Adipocyte (in vitro differentiated cells): Measurements from ENCODE around the gene CPXM2.

Source experiments
- DNase-seq: peaks from one replicate; pipeline ENCODE4 v3.0.0-alpha.2; 2015; ENCODE audit warnings: low read depth
- H3K27me3 ChIP-seq: replicated peaks from 2 replicates; pipeline ENCODE4 v1.7.0; 2013; ENCODE audit warnings: mild to moderate bottlenecking, low read length, moderate library complexity; ENCODE audit not compliant: control insufficient read depth, insufficient read depth
- H3K36me3 ChIP-seq: 2 replicates; pipeline ENCODE4 v1.7.0; 2013; ENCODE audit warnings: low read length, mild to moderate bottlenecking, moderate library complexity; ENCODE audit not compliant: control insufficient read depth, insufficient read depth, severe bottlenecking
- H3K4me1 ChIP-seq: 2 replicates; pipeline ENCODE4 v1.7.0; 2013; ENCODE audit warnings: mild to moderate bottlenecking, low read length, moderate library complexity; ENCODE audit not compliant: control insufficient read depth, insufficient read depth
- H3K4me3 ChIP-seq: 2 replicates; pipeline ENCODE4 v1.7.0; 2013; ENCODE audit warnings: mild to moderate bottlenecking, low read length, moderate library complexity
- H3K9ac ChIP-seq: 2 replicates; pipeline ENCODE4 v1.7.0; 2013; ENCODE audit warnings: mild to moderate bottlenecking, low read length, moderate library complexity
- H3K9me3 ChIP-seq: 2 replicates; pipeline ENCODE4 v1.7.0; 2013; ENCODE audit warnings: mild to moderate bottlenecking, low read length, moderate library complexity; ENCODE audit not compliant: control insufficient read depth

Gene CPXM2

GRCh38 chr10:123795196-123795780, 96.3 kb downstream of the CPXM2 start:
- no peak overlapping the region for H3K9ac ChIP-seq
- peaks cover 4% of the 10 kb centered on the region for H3K9me3 ChIP-seq
- DNase-seq, result no peak
- H3K4me3 ChIP-seq, result no peak overlapping the region
- no peaks in the 10 kb centered on the region for H3K4me1 ChIP-seq
- no peaks in the 10 kb centered on the region for H3K36me3 ChIP-seq
- H3K27me3 ChIP-seq, result no peaks in the 10 kb centered on the region

- peaks cover 10% of the 10 kb centered on the region for H3K9me3 ChIP-seq
- no peak overlapping the region for H3K4me3 ChIP-seq
- no peak for DNase-seq
- H3K36me3 ChIP-seq, result no peaks in the 10 kb centered on the region
- H3K9ac ChIP-seq, result no peak overlapping the region
- no peaks in the 10 kb centered on the region for H3K27me3 ChIP-seq
- H3K4me1 ChIP-seq, result no peaks in the 10 kb centered on the region
Measured at GRCh38 chr10:123792248-123792978, 99.2 kb downstream of the CPXM2 start.

GRCh38 chr10:123790132-123790885, 101.3 kb downstream of the CPXM2 start:
- H3K4me1 ChIP-seq, result no peaks in the 10 kb centered on the region
- no peak overlapping the region for H3K4me3 ChIP-seq
- H3K9me3 ChIP-seq, result peaks cover 10% of the 10 kb centered on the region
- H3K9ac ChIP-seq, result no peak overlapping the region
- DNase-seq, result no peak
- H3K27me3 ChIP-seq, result peaks cover 2% of the 10 kb centered on the region
- no peaks in the 10 kb centered on the region for H3K36me3 ChIP-seq

GRCh38 chr10:123788981-123789380, 102.6 kb downstream of the CPXM2 start:
- peaks cover 10% of the 10 kb centered on the region for H3K9me3 ChIP-seq
- no peak overlapping the region for H3K4me3 ChIP-seq
- no peaks in the 10 kb centered on the region for H3K36me3 ChIP-seq
- H3K9ac ChIP-seq, result no peak overlapping the region
- H3K27me3 ChIP-seq, result peaks cover 2% of the 10 kb centered on the region
- no peaks in the 10 kb centered on the region for H3K4me1 ChIP-seq
- DNase-seq, result no peak

GRCh38 chr10:123787566-123787965, 104.0 kb downstream of the CPXM2 start:
- peaks cover 10% of the 10 kb centered on the region for H3K9me3 ChIP-seq
- no peak overlapping the region for H3K4me3 ChIP-seq
- H3K27me3 ChIP-seq, result peaks cover 2% of the 10 kb centered on the region
- H3K4me1 ChIP-seq, result no peaks in the 10 kb centered on the region
- H3K36me3 ChIP-seq, result no peaks in the 10 kb centered on the region
- H3K9ac ChIP-seq, result no peak overlapping the region
- no peak for DNase-seq

- Histone ChIP-seq H3K4me1 (no peaks in the 10 kb centered on the region), H3K4me3 (no peak overlapping the region), H3K9ac (no peak overlapping the region), H3K36me3 (no peaks in the 10 kb centered on the region), H3K9me3 (peaks cover 10% of the 10 kb centered on the region), H3K27me3 (peaks cover 2% of the 10 kb centered on the region)
- DNase-seq, result no peak
Measured at GRCh38 chr10:123786896-123787295, 104.7 kb downstream of the CPXM2 start.

GRCh38 chr10:123786306-123786705, 105.3 kb downstream of the CPXM2 start:
- Histone ChIP-seq H3K4me1 (no peaks in the 10 kb centered on the region), H3K9ac (no peak overlapping the region), H3K27me3 (peaks cover 2% of the 10 kb centered on the region), H3K9me3 (peaks cover 6% of the 10 kb centered on the region), H3K4me3 (no peak overlapping the region), H3K36me3 (no peaks in the 10 kb centered on the region)
- DNase-seq, result no peak

GRCh38 chr10:123784646-123785045, 107.0 kb downstream of the CPXM2 start:
- no peak for DNase-seq
- Histone ChIP-seq H3K9ac (no peak overlapping the region), H3K4me3 (no peak overlapping the region), H3K27me3 (peaks cover 2% of the 10 kb centered on the region), H3K4me1 (no peaks in the 10 kb centered on the region), H3K9me3 (peaks cover 5% of the 10 kb centered on the region), H3K36me3 (no peaks in the 10 kb centered on the region)

- Histone ChIP-seq H3K4me3 (no peak overlapping the region), H3K27me3 (peaks cover 2% of the 10 kb centered on the region), H3K9ac (no peak overlapping the region), H3K36me3 (no peaks in the 10 kb centered on the region), H3K9me3 (peaks cover 2% of the 10 kb centered on the region), H3K4me1 (no peaks in the 10 kb centered on the region)
- no peak for DNase-seq
Measured at GRCh38 chr10:123784216-123784615, 107.4 kb downstream of the CPXM2 start.

GRCh38 chr10:123783296-123783695, 108.3 kb downstream of the CPXM2 start:
- Histone ChIP-seq H3K27me3 (peaks cover 2% of the 10 kb centered on the region), H3K4me1 (no peaks in the 10 kb centered on the region), H3K9me3 (no peaks in the 10 kb centered on the region), H3K4me3 (no peak overlapping the region), H3K36me3 (no peaks in the 10 kb centered on the region), H3K9ac (no peak overlapping the region)
- DNase-seq, result no peak

GRCh38 chr10:123782549-123782948, 109.1 kb downstream of the CPXM2 start:
- no peaks in the 10 kb centered on the region for H3K9me3 ChIP-seq
- H3K4me3 ChIP-seq, result no peak overlapping the region
- no peak overlapping the region for H3K9ac ChIP-seq
- H3K4me1 ChIP-seq, result no peaks in the 10 kb centered on the region
- no peaks in the 10 kb centered on the region for H3K36me3 ChIP-seq
- DNase-seq, result no peak
- H3K27me3 ChIP-seq, result peaks cover 2% of the 10 kb centered on the region
